Measurements from ENCODE around the gene HOATZ. TPM values are rescaled to one million over a fixed set of nuclear protein-coding genes. Genes with fewer than 3 reads are reported as not detected.

HOATZ gene
- total RNA-seq, 1 experiment from 2014 or later = not detected

DNA sequence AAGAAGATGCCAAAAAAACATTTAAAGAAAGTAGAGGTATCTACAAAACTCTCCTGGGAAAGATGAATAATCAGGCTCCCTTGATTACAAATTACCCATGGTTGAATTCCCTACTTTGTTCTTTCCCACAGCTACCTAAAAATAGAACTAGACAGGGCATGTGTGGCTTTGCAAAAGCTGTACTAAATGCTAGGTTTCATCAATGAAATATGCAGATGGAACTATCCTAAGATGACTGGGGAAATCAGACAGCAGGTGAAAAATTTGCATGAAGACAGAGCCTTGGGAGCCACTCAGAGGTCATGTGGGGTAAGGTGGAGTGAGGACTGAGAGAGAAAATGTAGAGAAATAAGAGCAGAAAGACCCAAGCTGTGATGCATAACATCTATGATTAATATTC is 40.7 kb downstream of the HOATZ start:
- Histone ChIP-seq H3K4me1 (ENCODE audit: control insufficient read depth in 1 of 2, insufficient read depth in 2 of 2, low read length in 2 of 2) (peaks cover 0 to 9% of the 10 kb centered on the region in 2 experiments; a peak in 2 of 4 replicates), H4K20me1 (ENCODE audit: insufficient read depth) (no peaks in the 10 kb centered on the region), H3K9ac (ENCODE audit: low read length) (no peak overlapping the region), H3K27ac (ENCODE audit: low read depth, low read length) (no peak overlapping the region), H3K4me2 (ENCODE audit: low read length) (no peak overlapping the region), H3K36me3 (ENCODE audit: control insufficient read depth in 1 of 2, insufficient read depth in 2 of 2, low read length in 2 of 2) (no peaks in the 10 kb centered on the region), H3K9me3 (ENCODE audit: control insufficient read depth in 1 of 2, insufficient read depth in 1 of 2, low read depth in 1 of 2, low read length in 2 of 2) (no peaks in the 10 kb centered on the region; a peak in 1 of 4 replicates), H3K9me2 (ENCODE audit: insufficient read depth) (no peaks in the 10 kb centered on the region; the same call in 1 of the 2 replicates), H2AFZ (ENCODE audit: low read depth, low read length, poor library complexity, severe bottlenecking) (no peak overlapping the region), H3K4me3 (replicated peaks in 1 of 2; ENCODE audit: low read depth in 1 of 2, low read length in 2 of 2) (no peak overlapping the region), H3K79me2 (ENCODE audit: insufficient read depth, low read length) (no peaks in the 10 kb centered on the region), H3K27me3 (ENCODE audit: insufficient read depth, low read length) (no peaks in the 10 kb centered on the region)
- ChIA-PET POLR2A (no interaction called here), CTCF (no interaction called here), RAD21 (ENCODE audit: low non-redundant PET in 1 of 2, low total read pairs in 2 of 2, uncharacterized antibody in 2 of 2, unreplicated experiment in 2 of 2) (no interaction called here)
- intact Hi-C loops (cut with micrococcal nuclease) = no loop called here
- TF ChIP-seq CEBPB (IDR thresholded peaks at IDR 0.05; ENCODE audit: low read depth) = no peak
- no peak for TF ChIP-seq RAD21 (IDR thresholded peaks at IDR 0.05; ENCODE audit: low read depth)
- no peak for TF ChIP-seq SIN3A (IDR thresholded peaks at IDR 0.05; ENCODE audit: low read depth)
- BruUV-seq (replicated peaks) = no TSS peak
- no peak for DNase-seq (ENCODE audit: low read depth, low spot score)
- ATAC-seq = no peak

DNA sequence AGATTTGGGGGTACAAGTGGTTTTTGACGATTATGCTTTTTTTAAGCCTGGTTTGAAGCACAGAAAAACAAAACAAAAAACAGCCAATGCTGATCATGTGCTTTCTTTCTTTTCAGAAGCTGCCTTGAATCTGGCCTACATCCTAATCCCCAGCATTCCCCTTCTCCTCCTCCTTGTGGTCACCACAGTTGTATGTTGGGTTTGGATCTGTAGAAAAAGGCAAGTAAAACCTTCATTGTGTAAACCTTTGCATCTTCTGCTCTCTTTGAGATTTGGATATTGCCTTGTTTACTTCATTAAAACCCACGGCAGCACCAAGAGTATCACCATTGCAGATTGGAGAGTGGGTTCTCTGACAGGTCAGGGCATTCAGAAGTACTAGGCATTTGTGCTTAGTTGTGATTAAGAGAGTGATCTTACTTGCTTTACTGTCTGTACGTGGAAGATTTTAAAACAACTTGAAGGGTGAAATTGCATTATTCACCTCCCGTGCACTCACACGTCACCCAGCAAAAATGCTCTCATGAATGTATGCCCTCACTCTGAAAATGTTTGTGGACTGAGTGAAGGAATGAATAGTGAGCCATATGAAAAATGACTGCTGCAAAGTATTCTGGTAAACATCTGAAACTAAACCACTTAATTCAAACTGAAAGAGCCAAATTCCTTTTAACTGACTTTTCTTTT is 43.0 kb downstream of the HOATZ start:
- no peak overlapping the region for H3K4me3 ChIP-seq (replicated peaks in 1 of 2; ENCODE audit: low read depth in 1 of 2, low read length in 2 of 2)
- BruUV-seq (replicated peaks) = no TSS peak
- no peak overlapping the region for H3K9ac ChIP-seq (ENCODE audit: low read length)
- no peak overlapping the region for H3K4me2 ChIP-seq (ENCODE audit: low read length)
- no peaks in the 10 kb centered on the region for H3K27me3 ChIP-seq (ENCODE audit: insufficient read depth, low read length)
- intact Hi-C loops (cut with micrococcal nuclease) = no loop called here
- no peak overlapping the region for H2AFZ ChIP-seq (ENCODE audit: low read depth, low read length, poor library complexity, severe bottlenecking)
- H3K4me1 ChIP-seq (ENCODE audit: control insufficient read depth in 1 of 2, insufficient read depth in 2 of 2, low read length in 2 of 2) = peaks cover 0 to 16% of the 10 kb centered on the region in 2 experiments; a peak in 2 of 4 replicates
- TF ChIP-seq, protein P1, sequence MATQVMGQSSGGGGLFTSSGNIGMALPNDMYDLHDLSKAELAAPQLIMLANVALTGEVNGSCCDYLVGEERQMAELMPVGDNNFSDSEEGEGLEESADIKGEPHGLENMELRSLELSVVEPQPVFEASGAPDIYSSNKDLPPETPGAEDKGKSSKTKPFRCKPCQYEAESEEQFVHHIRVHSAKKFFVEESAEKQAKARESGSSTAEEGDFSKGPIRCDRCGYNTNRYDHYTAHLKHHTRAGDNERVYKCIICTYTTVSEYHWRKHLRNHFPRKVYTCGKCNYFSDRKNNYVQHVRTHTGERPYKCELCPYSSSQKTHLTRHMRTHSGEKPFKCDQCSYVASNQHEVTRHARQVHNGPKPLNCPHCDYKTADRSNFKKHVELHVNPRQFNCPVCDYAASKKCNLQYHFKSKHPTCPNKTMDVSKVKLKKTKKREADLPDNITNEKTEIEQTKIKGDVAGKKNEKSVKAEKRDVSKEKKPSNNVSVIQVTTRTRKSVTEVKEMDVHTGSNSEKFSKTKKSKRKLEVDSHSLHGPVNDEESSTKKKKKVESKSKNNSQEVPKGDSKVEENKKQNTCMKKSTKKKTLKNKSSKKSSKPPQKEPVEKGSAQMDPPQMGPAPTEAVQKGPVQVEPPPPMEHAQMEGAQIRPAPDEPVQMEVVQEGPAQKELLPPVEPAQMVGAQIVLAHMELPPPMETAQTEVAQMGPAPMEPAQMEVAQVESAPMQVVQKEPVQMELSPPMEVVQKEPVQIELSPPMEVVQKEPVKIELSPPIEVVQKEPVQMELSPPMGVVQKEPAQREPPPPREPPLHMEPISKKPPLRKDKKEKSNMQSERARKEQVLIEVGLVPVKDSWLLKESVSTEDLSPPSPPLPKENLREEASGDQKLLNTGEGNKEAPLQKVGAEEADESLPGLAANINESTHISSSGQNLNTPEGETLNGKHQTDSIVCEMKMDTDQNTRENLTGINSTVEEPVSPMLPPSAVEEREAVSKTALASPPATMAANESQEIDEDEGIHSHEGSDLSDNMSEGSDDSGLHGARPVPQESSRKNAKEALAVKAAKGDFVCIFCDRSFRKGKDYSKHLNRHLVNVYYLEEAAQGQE (IDR thresholded peaks at IDR 0.05; ENCODE audit: low read depth) = no peak
- TF ChIP-seq JUND (IDR thresholded peaks at IDR 0.05) = no peak
- TF ChIP-seq, protein P2, sequence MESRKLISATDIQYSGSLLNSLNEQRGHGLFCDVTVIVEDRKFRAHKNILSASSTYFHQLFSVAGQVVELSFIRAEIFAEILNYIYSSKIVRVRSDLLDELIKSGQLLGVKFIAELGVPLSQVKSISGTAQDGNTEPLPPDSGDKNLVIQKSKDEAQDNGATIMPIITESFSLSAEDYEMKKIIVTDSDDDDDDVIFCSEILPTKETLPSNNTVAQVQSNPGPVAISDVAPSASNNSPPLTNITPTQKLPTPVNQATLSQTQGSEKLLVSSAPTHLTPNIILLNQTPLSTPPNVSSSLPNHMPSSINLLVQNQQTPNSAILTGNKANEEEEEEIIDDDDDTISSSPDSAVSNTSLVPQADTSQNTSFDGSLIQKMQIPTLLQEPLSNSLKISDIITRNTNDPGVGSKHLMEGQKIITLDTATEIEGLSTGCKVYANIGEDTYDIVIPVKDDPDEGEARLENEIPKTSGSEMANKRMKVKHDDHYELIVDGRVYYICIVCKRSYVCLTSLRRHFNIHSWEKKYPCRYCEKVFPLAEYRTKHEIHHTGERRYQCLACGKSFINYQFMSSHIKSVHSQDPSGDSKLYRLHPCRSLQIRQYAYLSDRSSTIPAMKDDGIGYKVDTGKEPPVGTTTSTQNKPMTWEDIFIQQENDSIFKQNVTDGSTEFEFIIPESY (IDR thresholded peaks at IDR 0.05; ENCODE audit: extremely low read depth, insufficient replicate concordance, low read length) = no peak
- no peak for TF ChIP-seq FOSL1 (IDR thresholded peaks at IDR 0.05; ENCODE audit: low read depth)
- TF ChIP-seq CEBPB (IDR thresholded peaks at IDR 0.05; ENCODE audit: low read depth) = no peak
- TF ChIP-seq ZNF274 (IDR thresholded peaks at IDR 0.05; ENCODE audit: low read depth, low read length) = no peak
- no peak for TF ChIP-seq ELF1 (IDR thresholded peaks at IDR 0.05; ENCODE audit: borderline replicate concordance, low read depth)
- TF ChIP-seq, protein P3, sequence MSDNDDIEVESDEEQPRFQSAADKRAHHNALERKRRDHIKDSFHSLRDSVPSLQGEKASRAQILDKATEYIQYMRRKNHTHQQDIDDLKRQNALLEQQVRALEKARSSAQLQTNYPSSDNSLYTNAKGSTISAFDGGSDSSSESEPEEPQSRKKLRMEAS (IDR thresholded peaks at IDR 0.05) = no peak
- no peak for TF ChIP-seq EGR1 (IDR thresholded peaks at IDR 0.05; ENCODE audit: low read depth)
- no peak for ATAC-seq
- H4K20me1 ChIP-seq (ENCODE audit: insufficient read depth) = no peaks in the 10 kb centered on the region
- no peaks in the 10 kb centered on the region; the same call in 1 of the 2 replicates for H3K9me2 ChIP-seq (ENCODE audit: insufficient read depth)
- no peaks in the 10 kb centered on the region for H3K36me3 ChIP-seq (ENCODE audit: control insufficient read depth in 1 of 2, insufficient read depth in 2 of 2, low read length in 2 of 2)
- H3K79me2 ChIP-seq (ENCODE audit: insufficient read depth, low read length) = no peaks in the 10 kb centered on the region
- no peaks in the 10 kb centered on the region; a peak in 1 of 4 replicates for H3K9me3 ChIP-seq (ENCODE audit: control insufficient read depth in 1 of 2, insufficient read depth in 1 of 2, low read depth in 1 of 2, low read length in 2 of 2)
- H3K27ac ChIP-seq (ENCODE audit: low read depth, low read length) = no peak overlapping the region
- CTCF ChIA-PET = interaction anchor here (1.3 kb wide), 1 partner anchor 111 kb away, joined by 3 read pairs; no protein-coding TSS in a partner anchor
- POLR2A ChIA-PET = no interaction called here
- DNase-seq (ENCODE audit: low read depth, low spot score) = no peak
- RAD21 ChIA-PET (ENCODE audit: low non-redundant PET in 1 of 2, low total read pairs in 2 of 2, uncharacterized antibody in 2 of 2, unreplicated experiment in 2 of 2) = no interaction called here
